Stimulated activated naive CD8-positive, alpha-beta T cell treated with anti-CD3 and anti-CD28 coated beads, Interleukin-15, Interleukin-2, amounts not matched to agents 100 U/mL and 50 U/mL, for 24 hours (primary cell): ENCODE data around the gene ALK.
"Not testable (repeated sequence)": the region's sequence is repeated elsewhere in the genome, so short reads cannot be mapped to it uniquely, and the experiment has no call there.

Experiments used
- ATAC-seq: fragments of 150-1000 bp; cut with Tn5 transposase; one replicate; pipeline ENCODE4 v1.10.0; 2021
- DNase-seq: peaks from one replicate; pipeline ENCODE4 v3.0.0; 2021

Gene ALK

DNA sequence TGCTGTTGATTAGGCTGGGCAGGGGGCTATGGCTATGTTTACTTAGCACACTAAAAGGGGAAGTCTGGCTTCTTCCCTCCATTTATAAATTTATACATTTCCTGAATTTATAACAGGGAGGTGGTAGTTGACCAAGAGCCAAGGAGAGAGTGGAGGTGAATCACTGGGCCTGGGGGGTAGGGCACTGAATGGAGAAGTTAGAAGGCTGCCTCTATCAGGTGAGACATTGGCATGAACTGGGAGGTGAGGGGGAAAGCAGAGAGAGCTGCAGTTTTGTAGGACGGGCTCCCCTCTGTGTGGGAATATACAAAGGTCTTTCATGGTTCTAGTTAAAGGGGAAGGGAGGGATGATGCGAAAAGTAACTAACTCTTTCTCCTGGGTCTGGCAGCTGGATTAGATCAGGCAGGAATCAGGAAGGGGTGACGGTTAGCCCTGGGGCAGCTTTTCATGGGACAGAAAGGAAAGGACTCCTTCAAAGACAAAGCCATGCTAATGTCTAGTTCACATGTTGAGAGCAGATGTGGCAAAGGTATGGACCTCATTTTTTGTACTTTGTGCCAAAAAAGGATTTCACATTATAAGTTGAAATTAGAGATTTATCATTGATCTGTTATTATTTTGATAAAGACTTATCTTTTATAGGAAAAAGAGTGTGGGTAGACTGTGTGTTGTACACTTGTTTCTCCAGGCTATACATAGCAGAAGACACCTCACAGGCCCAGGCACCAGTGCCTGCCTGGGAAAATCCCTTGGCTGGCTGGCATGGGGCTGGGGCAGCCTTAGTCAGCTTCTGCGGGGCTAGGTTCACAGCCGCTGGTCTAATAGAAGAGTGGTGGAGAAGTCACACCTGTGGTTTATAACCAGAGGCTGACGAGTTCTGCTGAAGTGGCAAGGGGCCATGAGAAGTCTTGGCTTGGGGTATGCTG, 647.4 kb downstream of the ALK start:
- no peak for ATAC-seq
- no peak for DNase-seq

DNA sequence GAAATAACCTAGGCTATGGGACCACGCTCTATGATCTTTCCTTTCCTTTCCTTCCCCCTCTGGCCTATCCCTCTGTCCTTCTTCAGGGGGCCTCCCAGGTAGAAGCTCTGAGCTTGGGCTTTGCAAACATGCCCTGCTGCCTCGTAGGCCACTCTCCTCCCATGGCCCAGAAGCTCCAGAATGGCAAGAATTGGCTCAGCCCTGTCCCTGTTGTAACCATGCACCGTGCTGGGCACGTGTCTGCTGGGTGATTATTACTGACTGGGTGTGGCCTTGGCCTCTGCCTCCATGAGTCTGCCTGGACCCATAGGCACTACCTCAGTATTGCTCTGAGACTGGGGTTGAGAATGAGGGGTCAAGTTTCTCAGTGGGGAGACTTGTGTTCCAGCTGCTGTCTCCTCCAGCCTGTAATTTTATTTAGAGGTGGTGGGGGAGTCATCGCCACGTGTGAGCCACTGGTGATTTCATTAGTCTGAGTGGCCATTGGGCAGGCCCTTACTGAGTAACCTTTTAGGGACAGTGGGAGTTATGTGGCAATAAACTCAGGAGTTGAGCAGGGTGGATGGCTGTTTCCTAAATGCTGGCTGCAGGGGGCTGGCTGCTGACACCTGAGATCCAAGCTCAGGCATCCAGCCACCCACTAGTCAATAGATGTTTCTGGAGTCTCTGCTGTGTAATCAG, 648.2 kb downstream of the ALK start:
- no peak for DNase-seq
- no peak for ATAC-seq

DNA sequence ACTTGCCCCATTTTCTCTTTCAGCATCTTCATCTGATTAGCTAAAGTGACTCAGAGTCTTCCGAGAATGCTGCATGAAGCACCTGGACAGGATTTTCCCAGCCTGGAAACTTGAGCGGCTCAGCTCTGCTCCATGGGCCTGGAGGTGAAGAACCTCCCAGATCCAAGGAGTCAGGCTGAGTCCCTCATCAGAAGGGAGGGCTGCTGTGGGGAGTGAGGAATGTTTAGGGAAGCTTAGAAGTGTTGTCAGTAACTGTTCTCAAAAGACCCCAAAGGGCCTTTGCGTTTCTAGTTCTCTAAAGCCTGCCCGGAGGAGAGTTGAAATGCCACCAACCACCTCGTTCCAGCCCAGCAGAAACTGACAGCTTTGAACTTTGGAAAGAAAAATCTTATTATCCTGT, 649.1 kb downstream of the ALK start:
- no peak for DNase-seq
- no peak for ATAC-seq

DNA sequence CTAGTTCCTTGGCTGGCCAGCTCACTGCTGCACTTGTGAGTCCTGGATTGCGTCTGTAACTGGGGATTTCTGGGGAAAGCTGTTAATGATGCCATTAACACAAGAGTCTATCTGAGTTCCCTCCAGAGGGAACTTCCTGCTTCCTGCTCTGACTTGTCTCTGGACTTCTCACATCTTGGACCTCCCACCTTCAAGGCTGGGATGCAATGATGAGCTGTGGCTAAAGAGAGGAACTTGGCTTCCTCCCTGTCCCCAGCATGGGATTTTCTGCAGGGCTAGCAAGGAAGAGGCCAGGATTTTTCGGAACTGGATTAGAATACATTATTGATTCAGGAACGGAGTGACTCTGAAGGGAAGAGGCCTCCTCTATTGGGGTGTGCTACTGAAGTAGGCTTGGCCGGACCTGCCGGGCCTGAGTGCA, 650.7 kb downstream of the ALK start:
- ATAC-seq (no peak), DNase-seq (no peak)

DNA sequence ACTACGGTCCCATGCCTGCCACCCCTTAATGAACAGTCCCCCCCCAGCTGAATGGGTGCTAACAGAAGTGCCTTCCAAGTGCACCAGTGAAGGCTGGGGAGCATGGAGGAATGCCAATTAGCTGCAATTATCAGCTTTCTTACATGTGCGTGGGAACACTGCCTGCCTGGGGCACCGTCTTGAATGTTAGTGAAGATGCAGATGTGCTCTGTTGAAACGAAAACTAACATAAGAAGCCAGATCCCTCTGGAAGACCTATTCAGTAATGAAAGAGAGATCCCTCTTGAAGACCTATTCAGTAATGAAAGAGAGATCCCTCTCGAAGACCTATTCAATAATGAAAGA, 651.6 kb downstream of the ALK start:
- DNase-seq, result no peak
- ATAC-seq, result no peak

DNA sequence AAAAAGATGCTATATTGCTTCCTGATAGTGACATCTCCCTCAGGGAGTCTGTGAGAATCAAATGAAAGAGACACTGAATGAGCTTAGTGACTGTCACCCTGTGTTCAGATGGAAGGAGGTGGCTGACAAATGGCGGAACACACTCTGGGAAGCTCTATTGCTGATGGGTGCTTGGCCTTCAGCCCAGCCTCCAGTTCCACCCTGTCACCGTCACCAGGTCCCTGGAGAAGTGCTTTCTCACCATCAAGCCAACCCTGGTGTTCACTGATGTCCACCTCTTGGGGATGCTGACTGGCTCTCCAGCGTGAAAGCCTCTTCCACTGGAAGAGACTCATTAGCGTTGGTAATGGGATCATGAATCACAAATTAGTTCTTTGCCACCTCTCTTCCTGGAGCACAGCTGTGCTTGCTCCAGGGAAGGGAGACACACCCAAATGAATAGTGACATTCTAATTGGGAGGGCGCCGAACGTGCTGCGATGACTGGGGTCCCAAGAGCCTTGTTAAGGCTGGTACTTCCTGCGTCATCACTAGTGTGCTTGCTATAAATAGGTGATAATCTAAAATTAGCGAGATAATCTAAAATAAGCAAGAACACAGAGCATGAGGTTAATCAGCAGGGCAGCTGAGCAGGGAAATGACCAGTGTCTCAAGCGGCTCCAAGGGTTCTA, 652.2 kb downstream of the ALK start:
- ATAC-seq (no peak), DNase-seq (no peak)

DNA sequence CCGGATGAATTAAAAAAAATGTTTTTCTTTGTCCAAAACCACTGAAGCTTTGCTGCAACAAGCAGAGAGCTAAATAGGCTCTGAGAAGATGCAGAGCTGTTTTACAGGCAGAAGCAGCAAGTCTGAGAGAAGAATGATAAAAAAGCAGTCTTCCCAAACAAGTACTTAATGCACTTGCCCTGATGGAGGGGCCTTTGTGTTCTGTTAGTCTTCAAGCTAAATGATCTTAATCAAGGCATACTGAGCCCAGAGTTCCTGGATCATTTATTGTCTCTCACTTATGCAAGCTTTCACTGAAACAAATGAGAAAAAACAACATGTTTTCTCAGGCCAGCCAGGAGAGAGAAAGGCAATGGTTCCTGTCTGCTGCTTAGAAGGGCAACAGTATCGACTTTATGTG, 653.7 kb downstream of the ALK start:
- no peak for ATAC-seq

DNA sequence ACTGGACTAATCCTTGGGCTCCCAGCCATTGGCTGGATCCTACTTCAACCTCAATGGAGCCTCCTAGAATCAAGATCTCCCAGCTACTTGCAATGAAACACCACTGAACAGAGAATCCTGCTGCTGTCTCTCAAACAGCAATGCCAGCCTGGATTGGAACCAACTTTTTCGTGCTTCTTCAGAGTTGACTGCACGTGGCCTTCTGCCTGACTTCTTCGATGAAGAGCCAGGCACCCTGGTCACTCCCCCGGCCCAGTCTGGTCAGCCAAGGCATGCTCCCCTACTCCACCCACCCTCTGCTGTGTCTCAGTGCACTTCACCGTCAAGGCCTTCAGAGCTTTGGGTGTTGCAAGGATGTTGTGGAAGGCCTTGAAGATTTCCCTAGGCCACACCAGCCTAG, 657.5 kb downstream of the ALK start:
- ATAC-seq (no peak), DNase-seq (no peak)

More for the DNA sequence above, 653.7 kb downstream of the ALK start:
- no peak for DNase-seq

DNA sequence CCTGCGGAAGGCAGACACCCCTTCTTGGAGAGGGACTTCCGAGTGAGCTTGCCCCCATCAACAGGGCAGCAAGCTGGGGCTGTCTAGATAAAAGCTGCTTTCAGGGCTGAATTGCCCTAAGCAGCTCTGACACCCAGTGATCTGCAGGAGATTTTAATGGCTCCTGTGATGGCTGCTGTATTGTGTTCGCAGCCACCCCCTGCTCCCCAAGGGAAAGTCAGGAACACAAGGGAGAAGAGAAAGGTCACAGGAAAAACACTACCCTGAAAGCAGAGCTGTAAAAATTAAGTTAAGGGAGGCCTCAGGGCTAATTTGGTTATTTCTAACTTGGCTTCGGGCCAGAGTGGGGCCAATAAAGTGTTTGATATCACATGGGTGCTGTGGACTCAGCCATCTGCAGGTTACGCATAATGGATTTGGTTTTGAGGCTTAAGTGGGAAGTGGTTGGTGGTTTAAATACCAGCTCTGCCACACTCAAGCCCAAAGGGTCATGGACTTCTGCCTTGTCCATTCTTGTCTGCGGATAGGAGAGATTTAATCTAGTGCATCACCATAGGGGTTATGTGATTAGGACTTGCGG, 658.6 kb downstream of the ALK start:
- DNase-seq (no peak), ATAC-seq (no peak)

DNA sequence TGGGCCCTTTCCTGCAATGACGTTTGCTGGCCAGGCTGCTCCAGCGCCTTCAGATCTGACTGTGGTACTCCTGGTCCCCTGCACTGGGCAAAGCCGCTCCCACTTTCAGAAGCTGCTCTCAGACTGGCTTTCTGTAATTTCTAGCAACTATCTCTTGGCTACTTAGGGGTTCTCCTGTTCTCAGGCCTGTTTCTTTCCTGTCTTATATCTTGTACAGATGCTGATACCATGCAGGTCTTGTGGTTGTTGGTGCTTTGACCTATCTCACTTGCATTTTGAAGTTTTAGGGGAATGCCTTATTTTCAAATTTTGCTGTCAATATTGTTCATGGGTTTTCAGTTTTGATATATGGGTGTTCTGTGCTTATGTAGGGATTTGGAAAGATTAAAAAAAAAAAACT, 660.4 kb downstream of the ALK start:
- DNase-seq (no peak), ATAC-seq (no peak)

DNA sequence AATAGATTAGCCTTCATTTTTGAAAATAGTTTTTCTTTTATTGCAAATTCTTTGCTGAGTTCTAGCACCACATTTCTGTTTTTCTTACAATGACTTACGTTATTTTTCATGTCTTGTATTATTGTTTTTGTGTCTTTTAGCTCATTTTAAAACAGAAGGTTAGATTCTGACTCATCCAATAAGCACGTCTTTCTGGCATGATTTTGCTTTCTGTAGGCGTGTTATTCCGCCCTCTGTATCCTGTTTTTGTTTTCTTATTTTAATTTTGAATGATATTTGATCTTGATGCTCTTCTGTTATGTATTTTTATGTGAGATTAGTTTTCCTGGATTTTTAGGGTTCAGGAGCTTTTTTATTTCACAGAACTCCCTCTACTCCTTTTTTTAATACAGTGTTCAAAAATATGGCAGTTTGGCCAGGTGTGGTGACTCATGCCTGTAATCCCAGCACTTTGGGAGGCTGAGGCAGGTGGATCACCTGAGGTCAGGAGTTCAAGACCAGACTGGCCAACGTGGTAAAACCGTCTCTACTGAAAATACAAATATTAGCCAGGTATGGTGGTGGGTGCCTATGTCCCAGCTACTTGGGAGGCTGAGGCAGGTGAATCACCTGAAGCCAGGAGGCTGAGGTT, 661.1 kb downstream of the ALK start:
- no peak for ATAC-seq
- DNase-seq, result no peak

DNA sequence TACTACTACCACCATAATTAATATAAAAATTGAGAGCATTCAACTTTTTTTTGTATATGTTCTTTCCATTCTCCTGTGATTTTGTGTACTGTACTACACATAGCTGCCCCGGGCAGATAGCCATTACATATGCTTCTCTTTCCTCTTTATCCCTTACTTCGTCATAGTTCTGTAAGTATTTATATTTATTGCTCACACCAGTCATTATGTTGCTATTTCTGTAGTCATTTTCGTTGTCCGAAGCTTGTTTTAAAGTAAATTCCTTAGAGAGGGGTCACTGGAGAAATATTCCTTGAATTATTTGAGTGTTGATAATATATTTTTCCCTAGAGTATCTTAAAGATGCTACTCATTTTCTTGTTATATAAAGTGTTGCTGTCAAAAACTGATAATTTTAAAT, 662.2 kb downstream of the ALK start:
- DNase-seq (no peak), ATAC-seq (no peak)

DNA sequence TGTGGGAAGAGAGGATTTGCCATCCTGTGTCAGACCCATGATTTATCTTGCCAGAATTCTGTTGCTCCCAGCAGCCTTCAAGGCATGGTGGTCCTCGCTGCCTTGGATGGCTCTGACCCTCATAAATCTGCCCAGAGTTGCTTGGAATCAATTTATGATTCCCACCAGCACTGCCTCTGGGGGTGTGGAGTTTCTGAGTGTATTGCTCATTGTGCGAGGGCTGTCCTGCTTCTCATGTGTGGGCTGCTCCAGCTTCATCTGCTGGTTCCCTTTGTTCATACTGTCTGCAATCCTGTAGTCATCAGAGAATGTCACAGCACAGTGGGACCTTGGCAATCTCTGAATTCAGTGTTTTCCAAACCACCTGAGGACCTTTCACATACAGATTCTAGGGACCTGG, 666.4 kb downstream of the ALK start:
- DNase-seq (no peak), ATAC-seq (no peak)

DNA sequence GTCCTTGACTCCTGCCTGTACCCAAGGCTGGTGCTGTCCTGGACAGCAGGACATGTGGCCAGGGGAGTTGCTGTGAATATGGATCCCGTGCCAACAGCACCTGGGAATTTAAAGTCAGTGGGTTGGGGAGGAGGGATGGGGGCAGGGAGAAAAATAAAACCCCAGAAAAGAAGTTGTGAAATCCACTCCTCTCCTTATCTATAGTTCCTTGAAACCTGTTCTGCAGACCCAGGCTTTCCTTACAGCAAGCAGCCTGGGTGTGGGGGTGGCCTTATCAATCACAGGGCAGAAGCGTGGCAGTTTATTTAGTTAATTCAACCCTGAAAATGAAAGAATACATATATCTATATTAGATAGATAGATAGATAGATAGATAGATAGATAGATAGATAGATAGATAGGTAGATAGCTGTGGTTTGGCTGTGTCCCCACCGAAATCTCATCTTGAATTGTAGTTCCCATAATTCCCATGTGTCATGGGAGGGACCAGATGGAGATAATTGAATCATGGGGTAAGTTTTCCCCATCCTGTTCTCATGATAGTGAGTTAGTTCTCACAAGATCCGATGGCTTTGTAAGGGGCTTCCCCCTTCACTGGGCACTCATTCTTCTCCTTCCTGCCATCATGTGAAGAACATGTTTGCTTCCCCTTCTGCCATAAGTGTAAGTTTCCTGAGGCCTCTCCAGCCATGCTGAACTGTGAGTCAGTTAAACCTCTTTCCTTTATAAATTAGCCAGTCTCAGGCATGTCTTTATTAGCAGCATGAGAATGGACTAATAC, 667.7 kb downstream of the ALK start:
- not testable (repeated sequence) for ATAC-seq, DNase-seq

DNA sequence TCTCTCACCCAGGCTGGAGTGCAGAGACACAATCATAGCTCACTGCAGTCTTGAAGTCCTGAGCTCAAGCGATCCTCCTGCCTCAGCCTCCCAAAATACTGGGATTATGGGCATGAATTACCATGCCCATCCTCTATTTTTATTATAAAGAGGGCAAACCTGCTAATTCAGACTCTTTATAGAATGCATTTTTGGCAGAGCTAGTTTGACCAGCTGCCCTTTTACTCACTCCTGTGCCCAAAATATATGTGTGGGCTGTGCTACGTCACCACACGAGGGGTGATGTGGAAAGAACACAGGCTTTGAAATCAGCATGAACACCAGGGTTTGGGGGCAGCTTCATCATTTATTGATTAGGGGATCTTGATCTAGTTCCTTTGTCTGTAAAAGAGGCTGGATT, 668.4 kb downstream of the ALK start:
- ATAC-seq, result no peak

DNA sequence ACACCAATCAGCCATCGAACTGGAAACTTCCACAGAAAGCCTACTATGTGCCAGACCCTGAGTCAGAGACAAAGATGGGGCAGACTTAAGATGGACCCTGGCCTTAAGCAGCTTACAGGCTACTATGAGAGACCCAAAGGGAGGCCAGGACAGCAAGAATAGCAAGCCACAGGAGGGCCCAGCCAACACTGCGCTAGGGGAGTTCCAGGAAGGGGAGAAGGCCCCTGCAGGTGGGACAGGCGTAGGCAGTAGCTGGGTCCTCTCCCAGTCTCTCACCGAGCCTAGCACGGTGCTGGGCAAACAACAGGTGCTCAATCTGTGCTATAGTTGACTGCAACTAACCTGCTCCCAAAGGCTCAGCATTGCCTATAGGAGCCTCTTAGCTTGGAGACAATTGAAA, 670.0 kb downstream of the ALK start:
- no peak for DNase-seq
- no peak for ATAC-seq

More for the DNA sequence above, 668.4 kb downstream of the ALK start:
- DNase-seq, result no peak

DNA sequence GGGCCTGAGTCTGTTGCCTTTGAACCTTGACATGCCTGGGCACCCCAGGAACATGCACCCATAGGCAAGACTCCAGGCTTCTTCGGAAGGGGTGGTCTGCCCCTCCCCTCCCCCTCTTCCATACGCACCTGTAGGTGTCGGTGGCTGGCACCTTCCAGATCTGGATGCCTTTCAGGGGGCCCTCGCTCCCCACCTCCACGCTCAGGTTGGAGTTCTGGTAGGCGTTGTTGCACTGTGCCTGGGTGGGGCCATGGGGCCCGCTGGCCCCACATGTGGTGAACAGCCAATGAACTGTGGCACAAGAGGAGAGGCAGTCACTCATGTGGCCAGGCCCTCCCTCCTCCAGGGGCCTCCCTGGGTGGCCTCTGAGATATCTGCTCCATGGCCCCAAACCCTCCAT, 670.4 kb downstream of the ALK start:
- ATAC-seq, result no peak

DNA sequence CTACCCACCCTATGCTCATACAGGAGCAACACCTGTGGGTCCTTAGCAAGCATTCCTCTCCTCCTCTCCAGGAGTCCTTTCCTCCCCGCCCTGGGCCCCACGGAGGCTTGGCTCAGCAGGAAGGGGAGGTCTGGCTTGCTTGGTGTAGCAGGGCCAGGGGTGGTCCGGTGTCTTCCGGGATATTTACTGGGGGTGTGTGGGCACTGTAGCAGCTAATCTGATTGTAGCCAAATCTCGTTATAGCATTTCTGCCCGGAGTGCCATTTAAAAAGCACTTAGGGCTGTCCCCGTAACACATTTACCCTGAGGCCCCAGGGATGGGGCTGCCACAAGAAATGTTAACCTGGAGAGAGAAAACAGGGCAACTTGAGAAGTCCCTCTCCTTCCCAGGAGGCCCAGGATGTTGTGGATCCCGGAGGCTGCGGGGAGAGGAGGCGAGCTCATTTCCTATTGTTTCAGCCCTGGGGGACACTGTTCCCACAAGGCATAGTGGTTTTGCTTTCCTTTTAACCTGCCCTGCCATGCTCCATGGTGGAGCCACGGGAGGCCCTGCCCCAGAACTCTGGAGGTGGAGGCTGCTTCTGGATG, 671.6 kb downstream of the ALK start:
- DNase-seq (no peak), ATAC-seq (no peak)

More for the DNA sequence above, 670.4 kb downstream of the ALK start:
- DNase-seq, result no peak

DNA sequence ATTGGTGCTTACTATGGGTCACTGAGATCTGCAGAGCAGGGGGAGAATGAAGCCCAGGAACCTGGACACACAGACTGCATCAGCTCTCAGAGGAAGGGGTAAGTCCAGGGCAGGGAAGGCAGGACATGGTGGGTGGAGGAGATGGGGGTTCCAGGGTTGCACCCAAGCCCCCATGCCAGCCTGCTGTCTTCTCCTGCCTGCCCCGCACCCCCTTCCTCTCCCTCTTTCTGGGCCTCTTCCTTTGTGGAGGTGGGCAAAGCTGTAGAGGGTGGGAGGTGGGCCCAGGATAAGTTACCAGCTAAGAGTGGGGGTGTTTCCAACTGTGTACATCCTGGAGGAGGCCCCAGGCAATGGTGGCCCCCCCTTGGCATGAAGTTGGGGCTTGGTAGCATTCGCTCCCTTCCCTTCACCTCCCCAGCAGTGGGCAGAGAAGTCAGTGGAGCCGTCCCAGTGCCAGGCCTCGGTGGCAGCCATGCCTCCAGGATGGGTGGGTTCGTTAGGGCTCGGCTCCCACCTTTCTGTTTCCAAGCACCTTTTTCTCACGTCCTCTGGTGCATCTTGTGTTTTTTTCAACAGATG, 674.0 kb downstream of the ALK start:
- no peak for DNase-seq
- no peak for ATAC-seq

DNA sequence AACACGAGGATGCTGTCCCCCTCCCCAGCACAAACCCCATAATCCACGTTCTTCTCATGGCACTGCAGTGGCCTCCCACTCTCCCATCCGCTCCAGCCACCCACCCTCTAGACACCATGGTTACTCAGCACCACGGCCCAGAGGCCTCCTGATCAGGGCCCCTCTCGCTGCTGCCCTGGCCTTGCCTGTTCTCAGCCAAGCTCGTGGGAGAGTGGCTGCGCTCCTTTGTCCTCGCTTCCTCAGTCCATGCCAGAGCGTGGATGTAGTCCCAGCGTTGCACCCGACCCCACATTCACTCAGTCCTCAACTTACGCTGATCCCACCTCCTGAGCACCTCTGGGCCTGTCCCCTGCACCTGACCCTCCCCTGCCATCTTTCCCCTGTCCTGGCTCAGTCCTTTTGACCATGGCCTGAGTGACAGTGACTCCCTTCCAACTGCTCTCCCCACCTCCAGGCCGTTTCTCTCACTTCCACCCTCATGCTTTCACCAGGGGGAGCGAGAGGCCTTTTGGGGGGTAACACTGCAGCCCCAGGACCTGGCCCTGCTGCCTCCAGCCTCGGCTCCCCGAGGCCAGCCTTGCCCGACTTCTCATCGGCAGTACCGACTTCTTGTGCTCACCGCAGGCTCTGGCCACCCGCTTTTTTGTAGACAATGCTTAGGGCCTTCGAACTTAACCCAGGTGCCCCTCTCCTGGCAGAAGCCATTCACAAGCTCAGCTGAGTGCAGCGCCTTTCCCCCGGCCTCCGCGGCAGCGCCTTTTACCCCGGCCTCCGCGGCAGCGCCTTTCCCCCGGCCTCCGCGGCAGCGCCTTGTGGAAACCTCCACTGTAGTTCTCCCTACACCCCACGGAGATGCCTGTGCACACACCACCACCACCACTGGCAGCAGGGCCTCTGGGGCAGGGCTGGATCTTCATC, 674.7 kb downstream of the ALK start:
- ATAC-seq (no peak), DNase-seq (no peak)
